DOHH2 (cell line): ENCODE measurements around the gene SIGLEC9.

Experiments used
- H3F3A ChIP-seq: fragments of 200-600 bp; sonication (generic), shearing (Covaris generic); 2 replicates; pipeline ENCODE4 v1.6.0; 2016; ENCODE audit warnings: antibody characterized with exemption, mild to moderate bottlenecking; ENCODE audit not compliant: control insufficient read depth, insufficient read depth
- H3K27ac ChIP-seq: fragments of 200-600 bp; sonication (generic); 2 replicates; pipeline ENCODE4 v1.5.1; 2014; ENCODE audit warnings: low read depth, mild to moderate bottlenecking, low read length, moderate library complexity
- H3K27me3 ChIP-seq: fragments of 200-600 bp; sonication (generic); 2 replicates; pipeline ENCODE4 v1.6.1; 2014; ENCODE audit warnings: mild to moderate bottlenecking, low read length, mixed read lengths; ENCODE audit not compliant: control insufficient read depth
- H3K36me3 ChIP-seq: fragments of 200-600 bp; sonication (generic); 2 replicates; pipeline ENCODE4 v1.6.1; 2014; ENCODE audit warnings: mild to moderate bottlenecking, low read length, moderate library complexity, mixed read lengths; ENCODE audit not compliant: control insufficient read depth
- H3K4me1 ChIP-seq: fragments of 200-600 bp; sonication (generic); 2 replicates; pipeline ENCODE4 v1.6.1; 2014; ENCODE audit warnings: mild to moderate bottlenecking, low read length, mixed read lengths; ENCODE audit not compliant: control insufficient read depth
- H3K4me2 ChIP-seq: fragments of 200-600 bp; sonication (generic); 2 replicates; pipeline ENCODE4 v1.6.0; 2014; ENCODE audit warnings: mild to moderate bottlenecking, low read length, moderate library complexity
- H3K4me3 ChIP-seq: fragments of 200-600 bp; sonication (generic); 2 replicates; pipeline ENCODE4 v1.5.1; 2014; ENCODE audit warnings: mild to moderate bottlenecking, low read length, mixed read lengths
- H3K79me2 ChIP-seq: fragments of 200-600 bp; sonication (generic); 2 replicates; pipeline ENCODE4 v1.6.1; 2014; ENCODE audit warnings: mild to moderate bottlenecking, low read length, mixed read lengths; ENCODE audit not compliant: control insufficient read depth
- H3K9me2 ChIP-seq: fragments of 200-600 bp; sonication (generic); replicated peaks from 2 replicates; pipeline ENCODE4 v1.6.1; 2014; ENCODE audit warnings: mild to moderate bottlenecking, low read length, mixed read lengths; ENCODE audit not compliant: control insufficient read depth
- H3K9me3 ChIP-seq: fragments of 200-600 bp; sonication (generic); 2 replicates; pipeline ENCODE4 v1.6.1; 2014; ENCODE audit warnings: antibody characterized with exemption, low read length, mixed read lengths; ENCODE audit not compliant: control insufficient read depth, insufficient read depth
- H4K20me1 ChIP-seq: fragments of 200-600 bp; sonication (generic); 2 replicates; pipeline ENCODE4 v1.6.0; 2014; ENCODE audit warnings: low read depth, mild to moderate bottlenecking, antibody characterized with exemption, low read length, moderate library complexity; ENCODE audit not compliant: control insufficient read depth, insufficient read depth
- EZH2phosphoT487 ChIP-seq: fragments of 200-600 bp; sonication (generic); IDR thresholded peaks from 2 replicates; pipeline ENCODE4 v1.6.1; 2017; ENCODE audit warnings: borderline replicate concordance, mild to moderate bottlenecking, antibody characterized with exemption, low read length, moderate library complexity, mixed read lengths
- TF ChIP-seq, protein P1 (sequence below): fragments of 200-600 bp; sonication (generic); IDR thresholded peaks from one replicate; pipeline ENCODE4 v1.5.1; 2014; ENCODE audit warnings: antibody characterized with exemption, mild to moderate bottlenecking, low read depth, low read length; ENCODE audit not compliant: poor library complexity, severe bottlenecking

Gene SIGLEC9

DNA sequence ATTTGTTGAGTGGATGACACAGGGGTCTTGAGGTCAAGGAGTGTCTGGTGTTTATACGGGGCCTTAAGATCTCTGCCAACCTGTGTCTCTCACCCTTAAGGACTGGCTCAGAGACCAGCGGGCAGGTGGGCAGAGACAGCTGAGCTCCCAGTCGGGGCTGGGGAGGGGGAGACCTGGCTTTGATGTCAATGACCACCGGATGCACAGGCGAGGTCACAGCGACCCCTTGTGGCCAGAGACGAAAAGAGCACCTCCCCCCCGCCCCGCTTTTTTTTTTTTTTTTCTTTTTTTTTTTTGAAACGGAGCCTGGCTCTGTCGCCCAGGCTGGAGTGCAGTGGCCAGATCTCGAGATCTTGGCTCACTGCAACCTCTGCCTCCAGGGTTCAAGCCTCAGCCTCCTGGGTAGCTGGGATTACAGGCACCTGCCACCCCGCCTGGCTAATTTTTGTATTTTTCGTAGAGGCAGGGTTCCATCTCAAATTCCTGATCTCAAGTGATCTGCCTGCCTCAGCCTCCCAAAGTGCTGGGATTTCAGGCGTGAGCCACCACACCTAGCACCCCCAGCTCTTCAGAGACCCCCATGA lies 29.9 kb upstream of the SIGLEC9 start:
- no peak overlapping the region for H3K27ac ChIP-seq
- H3K36me3 ChIP-seq = peaks cover 9% of the 10 kb centered on the region
- H3F3A ChIP-seq = no peaks in the 10 kb centered on the region
- H3K4me1 ChIP-seq = peaks cover 6% of the 10 kb centered on the region
- no peak overlapping the region for H3K4me3 ChIP-seq
- peaks cover 3% of the 10 kb centered on the region; the same call in 1 of the 2 replicates for H3K79me2 ChIP-seq
- H4K20me1 ChIP-seq = no peaks in the 10 kb centered on the region
- no peaks in the 10 kb centered on the region for H3K27me3 ChIP-seq
- TF ChIP-seq, protein P1, sequence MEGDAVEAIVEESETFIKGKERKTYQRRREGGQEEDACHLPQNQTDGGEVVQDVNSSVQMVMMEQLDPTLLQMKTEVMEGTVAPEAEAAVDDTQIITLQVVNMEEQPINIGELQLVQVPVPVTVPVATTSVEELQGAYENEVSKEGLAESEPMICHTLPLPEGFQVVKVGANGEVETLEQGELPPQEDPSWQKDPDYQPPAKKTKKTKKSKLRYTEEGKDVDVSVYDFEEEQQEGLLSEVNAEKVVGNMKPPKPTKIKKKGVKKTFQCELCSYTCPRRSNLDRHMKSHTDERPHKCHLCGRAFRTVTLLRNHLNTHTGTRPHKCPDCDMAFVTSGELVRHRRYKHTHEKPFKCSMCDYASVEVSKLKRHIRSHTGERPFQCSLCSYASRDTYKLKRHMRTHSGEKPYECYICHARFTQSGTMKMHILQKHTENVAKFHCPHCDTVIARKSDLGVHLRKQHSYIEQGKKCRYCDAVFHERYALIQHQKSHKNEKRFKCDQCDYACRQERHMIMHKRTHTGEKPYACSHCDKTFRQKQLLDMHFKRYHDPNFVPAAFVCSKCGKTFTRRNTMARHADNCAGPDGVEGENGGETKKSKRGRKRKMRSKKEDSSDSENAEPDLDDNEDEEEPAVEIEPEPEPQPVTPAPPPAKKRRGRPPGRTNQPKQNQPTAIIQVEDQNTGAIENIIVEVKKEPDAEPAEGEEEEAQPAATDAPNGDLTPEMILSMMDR = peak; percentile 70
- TF ChIP-seq EZH2phosphoT487 = no peak
- H3K9me3 ChIP-seq = no peaks in the 10 kb centered on the region
- H3K9me2 ChIP-seq = no peaks in the 10 kb centered on the region
- H3K4me2 ChIP-seq = no peak overlapping the region

DNA sequence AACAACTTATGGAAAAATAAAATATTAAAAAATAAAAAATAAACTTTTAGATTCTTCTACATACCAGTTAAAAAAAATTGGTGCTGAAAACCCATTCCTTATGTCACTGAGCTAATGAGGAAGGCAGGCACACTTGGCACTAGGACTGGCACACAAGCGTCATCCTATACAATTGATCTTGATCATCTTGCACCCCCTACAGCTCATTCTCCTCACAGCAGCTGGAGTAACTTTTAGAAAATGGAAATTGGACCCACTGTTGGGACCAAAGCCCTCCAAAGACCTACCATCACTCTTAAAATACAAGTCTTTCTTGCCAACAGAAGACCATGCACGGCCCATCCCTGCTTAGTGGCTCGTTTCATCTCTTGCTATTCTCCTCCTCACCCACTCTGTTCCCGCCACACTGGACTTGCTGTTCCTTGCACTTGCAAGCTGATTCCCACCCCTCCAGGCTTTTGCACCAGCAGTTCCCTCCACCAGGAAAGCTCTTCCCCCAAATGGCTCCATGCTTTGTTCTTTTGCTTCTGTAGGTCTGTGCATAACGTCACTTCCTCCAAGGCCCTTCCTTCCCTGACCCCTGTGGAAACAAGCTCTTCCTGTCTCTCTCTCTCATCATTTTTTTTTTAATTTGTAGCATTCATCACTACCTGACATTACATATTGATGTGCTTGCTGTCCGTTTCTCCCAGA lies 28.1 kb upstream of the SIGLEC9 start:
- no peak for TF ChIP-seq EZH2phosphoT487
- TF ChIP-seq, protein P1 = peak; percentile 19
- H3K79me2 ChIP-seq = peaks cover 6% of the 10 kb centered on the region; the same call in 1 of the 2 replicates
- no peaks in the 10 kb centered on the region for H3K9me3 ChIP-seq
- peaks cover 19% of the 10 kb centered on the region for H3K36me3 ChIP-seq
- H3K27me3 ChIP-seq = no peaks in the 10 kb centered on the region
- H3K27ac ChIP-seq = no peak overlapping the region
- H3K4me2 ChIP-seq = no peak overlapping the region
- no peaks in the 10 kb centered on the region for H4K20me1 ChIP-seq
- H3K4me3 ChIP-seq = no peak overlapping the region
- no peaks in the 10 kb centered on the region for H3K9me2 ChIP-seq
- H3K4me1 ChIP-seq = peaks cover 6% of the 10 kb centered on the region
- H3F3A ChIP-seq = no peaks in the 10 kb centered on the region

DNA sequence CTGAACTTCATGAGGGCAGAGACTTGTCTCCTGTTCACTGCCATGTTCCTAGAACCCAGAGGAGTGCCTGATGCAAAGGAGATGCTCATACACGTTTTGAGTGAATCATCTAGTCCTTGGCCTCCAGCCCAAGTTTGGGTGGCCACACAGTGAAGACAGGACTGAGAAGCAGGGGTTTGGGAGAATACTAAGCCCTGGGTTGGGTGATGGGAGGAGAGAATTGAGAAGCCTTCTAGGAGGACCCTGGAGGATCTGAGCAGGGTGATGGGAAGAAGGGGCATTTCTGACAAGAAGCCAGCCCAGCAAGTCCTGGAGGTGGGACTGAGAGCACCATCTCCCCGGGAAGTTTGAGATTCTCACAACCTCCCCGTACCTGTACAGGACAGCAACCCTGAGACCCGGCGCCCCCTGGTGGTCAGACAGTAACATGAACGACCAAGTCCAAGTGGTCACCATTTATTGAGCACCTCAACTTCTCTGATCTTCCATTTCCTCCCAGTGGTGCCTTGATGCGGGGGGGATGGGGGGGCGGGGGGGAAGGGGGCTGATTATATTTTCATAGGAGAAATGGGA lies 27.5 kb upstream of the SIGLEC9 start:
- no peak overlapping the region for H3K4me2 ChIP-seq
- H3K4me3 ChIP-seq = no peak overlapping the region
- no peaks in the 10 kb centered on the region for H3K27me3 ChIP-seq
- H3K9me3 ChIP-seq = no peaks in the 10 kb centered on the region
- H3K36me3 ChIP-seq = peaks cover 21% of the 10 kb centered on the region
- H3K79me2 ChIP-seq = peaks cover 6% of the 10 kb centered on the region; the same call in 1 of the 2 replicates
- H3F3A ChIP-seq = no peaks in the 10 kb centered on the region
- no peak overlapping the region for H3K27ac ChIP-seq
- H3K4me1 ChIP-seq = peaks cover 6% of the 10 kb centered on the region
- no peaks in the 10 kb centered on the region for H3K9me2 ChIP-seq
- no peaks in the 10 kb centered on the region for H4K20me1 ChIP-seq
- TF ChIP-seq, protein P1 = peak; percentile 67
- TF ChIP-seq EZH2phosphoT487 = no peak
